H9 (cell line): ENCODE results near the gene COL27A1. TPM values are rescaled to one million over a fixed set of nuclear protein-coding genes. Genes with fewer than 3 reads are reported as not detected.

Experiments
- DNase-seq: peaks from one replicate; pipeline ENCODE4 v3.0.0-alpha.2; 2017
- H2AFZ ChIP-seq: one replicate; pipeline ENCODE4 v1.6.1; 2013; ENCODE audit warnings: mild to moderate bottlenecking, low read length, control low read depth, moderate library complexity
- H2AK5ac ChIP-seq: 2 replicates; pipeline ENCODE4 v1.6.1; 2013; ENCODE audit warnings: low read length, control low read depth, mixed read lengths; ENCODE audit not compliant: insufficient read length
- H2BK120ac ChIP-seq: one replicate; pipeline ENCODE4 v1.6.1; 2013; ENCODE audit warnings: low read depth, mild to moderate bottlenecking, low read length, control low read depth, inconsistent platforms; ENCODE audit not compliant: poor library complexity, severe bottlenecking
- H2BK12ac ChIP-seq: 2 replicates; pipeline ENCODE4 v1.6.1; 2013; ENCODE audit warnings: low read length, control low read depth, mixed read lengths, low read depth; ENCODE audit not compliant: insufficient read length
- H2BK15ac ChIP-seq: 2 replicates; pipeline ENCODE4 v1.6.1; 2013; ENCODE audit warnings: low read depth, low read length, control low read depth
- H2BK20ac ChIP-seq: one replicate; pipeline ENCODE4 v1.6.1; 2013; ENCODE audit warnings: low read depth, mild to moderate bottlenecking, low read length, control low read depth, inconsistent platforms; ENCODE audit not compliant: poor library complexity, severe bottlenecking
- H2BK5ac ChIP-seq: 2 replicates; pipeline ENCODE4 v1.6.1; 2013; ENCODE audit warnings: low read length, control low read depth, mixed read lengths; ENCODE audit not compliant: insufficient read length
- H3K14ac ChIP-seq: 2 replicates; pipeline ENCODE4 v1.6.1; 2013; ENCODE audit warnings: low read length, control low read depth; ENCODE audit not compliant: insufficient read depth
- H3K18ac ChIP-seq: 2 replicates; pipeline ENCODE4 v1.6.1; 2013; ENCODE audit warnings: low read depth, mild to moderate bottlenecking, mixed read lengths, low read length, control low read depth; ENCODE audit not compliant: insufficient read length
- H3K23ac ChIP-seq: 2 replicates; pipeline ENCODE4 v1.6.1; 2013; ENCODE audit warnings: low read length, control low read depth, mixed read lengths, low read depth; ENCODE audit not compliant: insufficient read length
- H3K23me2 ChIP-seq: 2 replicates; pipeline ENCODE4 v1.6.1; 2013; ENCODE audit warnings: low read depth, mild to moderate bottlenecking, mixed read lengths, low read length, control low read depth; ENCODE audit not compliant: insufficient read length, poor library complexity, severe bottlenecking
- H3K27ac ChIP-seq: 2 replicates; pipeline ENCODE4 v1.5.1; 2013; ENCODE audit warnings: low read length, control low read depth, mixed read lengths, low read depth; ENCODE audit not compliant: insufficient read length
- H3K27me3 ChIP-seq: 2 replicates; pipeline ENCODE4 v1.6.1; 2013; ENCODE audit warnings: low read length, control low read depth, inconsistent platforms; ENCODE audit not compliant: insufficient read depth
- H3K4ac ChIP-seq: 2 replicates; pipeline ENCODE4 v1.6.1; 2013; ENCODE audit warnings: low read depth, mild to moderate bottlenecking, control low read depth, inconsistent platforms, low read length, moderate library complexity
- H3K4me1 ChIP-seq: 2 replicates; pipeline ENCODE4 v1.6.1; 2013; ENCODE audit warnings: low read length, control low read depth, inconsistent platforms; ENCODE audit not compliant: insufficient read depth
- H3K4me2 ChIP-seq: 2 replicates; pipeline ENCODE4 v1.6.1; 2013; ENCODE audit warnings: low read length, control low read depth, mixed read lengths; ENCODE audit not compliant: insufficient read length, insufficient read depth
- H3K56ac ChIP-seq: 2 replicates; pipeline ENCODE4 v1.6.1; 2013; ENCODE audit warnings: low read depth, mild to moderate bottlenecking, mixed read lengths, low read length, control low read depth; ENCODE audit not compliant: insufficient read length
- H3K79me1 ChIP-seq: 2 replicates; pipeline ENCODE4 v1.6.1; 2013; ENCODE audit warnings: low read depth, mild to moderate bottlenecking, moderate library complexity, low read length, control low read depth, inconsistent platforms; ENCODE audit not compliant: insufficient read depth, poor library complexity, severe bottlenecking
- H3K79me2 ChIP-seq: 2 replicates; pipeline ENCODE4 v1.6.1; 2013; ENCODE audit warnings: low read length, control low read depth, inconsistent platforms; ENCODE audit not compliant: insufficient read depth
- H3K9ac ChIP-seq: 2 replicates; pipeline ENCODE4 v1.6.1; 2013; ENCODE audit warnings: low read length, control low read depth, mixed read lengths; ENCODE audit not compliant: insufficient read length; ENCODE audit errors: extremely low read depth
- H3K9me3 ChIP-seq: one replicate; pipeline ENCODE4 v1.6.1; 2013; ENCODE audit warnings: low read depth, low read length, inconsistent platforms; ENCODE audit not compliant: control insufficient read depth
- H3T11ph ChIP-seq: one replicate; pipeline ENCODE4 v1.6.1; 2013; ENCODE audit warnings: mild to moderate bottlenecking, low read length, control low read depth, inconsistent platforms
- H4K20me1 ChIP-seq: one replicate; pipeline ENCODE4 v1.6.1; 2013; ENCODE audit not compliant: control insufficient read depth, insufficient read length, insufficient read depth
- H4K5ac ChIP-seq: 2 replicates; pipeline ENCODE4 v1.6.1; 2013; ENCODE audit warnings: low read depth, mild to moderate bottlenecking, mixed read lengths, low read length, control low read depth; ENCODE audit not compliant: insufficient read length
- H4K8ac ChIP-seq: replicated peaks from 2 replicates; pipeline ENCODE4 v1.6.1; 2013; ENCODE audit warnings: low read length, control low read depth, mixed read lengths, low read depth; ENCODE audit not compliant: insufficient read length
- H4K91ac ChIP-seq: 2 replicates; pipeline ENCODE4 v1.6.1; 2013; ENCODE audit warnings: low read depth, mild to moderate bottlenecking, moderate library complexity, mixed read lengths, low read length, control low read depth; ENCODE audit not compliant: insufficient read length
- H3K27ac Mint-ChIP-seq, 3 experiments: 2 replicates in 2 of 3; 3 replicates in 1 of 3; pipeline ENCODE4 v1.8.0; 2020 to 2021; ENCODE audit warnings: mixed read lengths in 3 of 3, mild to moderate bottlenecking in 1 of 3, moderate library complexity in 1 of 3
- H3K27me3 Mint-ChIP-seq: 2 replicates; pipeline ENCODE4 v1.8.0; 2021; ENCODE audit warnings: low read depth, mild to moderate bottlenecking, moderate library complexity, mixed read lengths
- H3K36me3 Mint-ChIP-seq, 3 experiments: 2 replicates in 2 of 3; 3 replicates in 1 of 3; pipeline ENCODE4 v1.8.0; 2020 to 2021; ENCODE audit warnings: low read depth in 3 of 3, mixed read lengths in 3 of 3; ENCODE audit not compliant: insufficient read depth in 1 of 3
- H3K4me1 Mint-ChIP-seq, 2 experiments: 2 replicates each; pipeline ENCODE4 v1.8.0; 2020; ENCODE audit warnings: mixed read lengths in 2 of 2
- H3K4me3 Mint-ChIP-seq, 2 experiments: 2 replicates in 1 of 2; 3 replicates in 1 of 2; pipeline ENCODE4 v1.8.0; 2020 to 2021; ENCODE audit warnings: mild to moderate bottlenecking in 2 of 2, mixed read lengths in 2 of 2, moderate library complexity in 1 of 2
- H3K9me3 Mint-ChIP-seq, 2 experiments: 2 replicates in 1 of 2; 3 replicates in 1 of 2; pipeline ENCODE4 v1.8.0; 2020; ENCODE audit warnings: mild to moderate bottlenecking in 2 of 2, mixed read lengths in 2 of 2, moderate library complexity in 1 of 2
- CTCF ChIP-seq: fragments of 200-600 bp; sonication (generic); conservative IDR thresholded peaks from 3 replicates; pipeline ENCODE4 v1.8.0; 2021; ENCODE audit warnings: antibody characterized with exemption, mild to moderate bottlenecking
- WGBS: extraction: QIAGEN DNeasy Blood & Tissue Kit; methylation state at CpG from one replicate; pipeline ENCODE4 v1.1.7; 2013; ENCODE audit warnings: missing lambda C conversion rate, low lambda C conversion rate, mixed read lengths; ENCODE audit not compliant: insufficient read length; ENCODE audit errors: extremely low coverage; 5-methylcytosine and 5-hydroxymethylcytosine counted together
- total RNA-seq: library from RNA; stranded (reverse); gene quantifications from 2 replicates; pipeline ENCODE4 v1.2.1, GENCODE V29; 2021

The COL27A1 gene
- total RNA-seq, 1 experiment from 2014 or later = 17.9 TPM

DNA sequence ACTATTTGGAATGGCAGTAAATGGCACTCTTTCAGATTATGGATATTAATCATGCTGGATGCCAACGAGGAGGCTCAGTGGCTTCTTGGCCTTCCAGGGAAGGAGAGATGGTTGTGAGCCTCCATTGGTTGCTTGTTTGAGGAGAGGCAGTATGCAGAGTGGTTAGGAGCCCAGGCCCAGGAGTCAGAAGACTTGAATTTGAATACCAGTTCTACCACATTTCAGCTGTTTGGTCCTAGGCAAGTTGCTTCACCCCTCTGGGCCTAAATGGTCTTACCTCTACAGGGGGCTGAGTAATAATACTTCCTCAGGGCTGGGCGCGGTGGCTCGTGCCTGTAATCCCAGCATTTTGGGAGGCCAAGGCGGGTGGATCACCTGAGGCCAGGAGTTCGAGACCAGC, 52.5 kb downstream of the COL27A1 start:
- Histone ChIP-seq H3K9me3 (no peaks in the 10 kb centered on the region), H3K14ac (no peak overlapping the region), H3T11ph (no peak overlapping the region), H3K18ac (no peak overlapping the region), H3K56ac (no peak overlapping the region), H2AK5ac (no peak overlapping the region), H4K91ac (no peak overlapping the region), H4K8ac (no peak overlapping the region), H3K4ac (no peak overlapping the region), H2BK20ac (no peak overlapping the region), H2BK15ac (no peak overlapping the region), H3K79me2 (no peaks in the 10 kb centered on the region), H3K79me1 (no peaks in the 10 kb centered on the region), H3K23me2 (no peaks in the 10 kb centered on the region), H3K4me1 (no peaks in the 10 kb centered on the region), H4K5ac (no peak overlapping the region), H2AFZ (no peak overlapping the region), H3K23ac (no peak overlapping the region), H4K20me1 (no peaks in the 10 kb centered on the region), H3K27me3 (no peaks in the 10 kb centered on the region), H3K4me2 (no peak overlapping the region), H2BK12ac (no peak overlapping the region), H2BK120ac (no peak overlapping the region), H2BK5ac (no peak overlapping the region), H3K9ac (no peak overlapping the region), H3K27ac (no peak overlapping the region)
- TF ChIP-seq CTCF = no peak
- Mint-ChIP-seq H3K9me3 (no peaks in the 10 kb centered on the region), H3K4me1 (peaks cover 15 to 34% of the 10 kb centered on the region in 2 experiments), H3K36me3 (peaks cover 0 to 11% (median 0%) of the 10 kb centered on the region in 3 experiments; a peak in 3 of 7 replicates), H3K27ac (no peak overlapping the region), H3K4me3 (no peak overlapping the region), H3K27me3 (no peaks in the 10 kb centered on the region)
- no CpG with 5 or more reads among the region's 6 CpGs for WGBS
- no peak for DNase-seq
